DND-41 (cell line): ENCODE data around the gene METTL26.

Source experiments
- EZH2 ChIP-seq: IDR thresholded peaks from 3 replicates; pipeline ENCODE4 v1.6.1; 2012; ENCODE audit warnings: borderline replicate concordance, low read depth, mild to moderate bottlenecking, moderate library complexity, low read length, inconsistent platforms; ENCODE audit not compliant: severe bottlenecking
- TF ChIP-seq, protein P1 (sequence below): IDR thresholded peaks from 2 replicates; pipeline ENCODE4 v1.5.1; 2012; ENCODE audit warnings: borderline replicate concordance, low read length, moderate library complexity, mild to moderate bottlenecking; ENCODE audit not compliant: poor library complexity, severe bottlenecking; ENCODE audit errors: extremely low read depth

DNA sequence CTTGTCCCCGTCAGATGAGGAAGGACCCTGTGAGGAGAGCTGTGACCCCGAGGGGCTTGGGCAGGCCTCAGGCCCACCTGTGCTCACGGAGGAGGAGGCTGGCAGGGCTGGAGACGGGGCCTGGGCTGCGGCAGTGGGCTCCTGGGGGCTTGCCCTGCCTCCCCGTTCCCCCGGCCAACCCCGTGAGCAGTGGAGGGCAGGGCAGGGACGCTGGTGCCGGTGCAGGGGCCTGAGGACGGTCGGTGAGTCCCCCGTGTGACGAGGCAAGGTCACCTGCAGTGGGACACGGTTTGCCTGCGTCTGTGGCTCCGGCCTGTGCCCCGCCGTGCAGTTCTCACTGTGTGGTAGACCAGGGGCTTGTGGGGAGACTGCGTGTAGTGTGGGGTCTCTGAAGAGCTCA, 23.5 kb upstream of the METTL26 start:
- TF ChIP-seq, protein P1, sequence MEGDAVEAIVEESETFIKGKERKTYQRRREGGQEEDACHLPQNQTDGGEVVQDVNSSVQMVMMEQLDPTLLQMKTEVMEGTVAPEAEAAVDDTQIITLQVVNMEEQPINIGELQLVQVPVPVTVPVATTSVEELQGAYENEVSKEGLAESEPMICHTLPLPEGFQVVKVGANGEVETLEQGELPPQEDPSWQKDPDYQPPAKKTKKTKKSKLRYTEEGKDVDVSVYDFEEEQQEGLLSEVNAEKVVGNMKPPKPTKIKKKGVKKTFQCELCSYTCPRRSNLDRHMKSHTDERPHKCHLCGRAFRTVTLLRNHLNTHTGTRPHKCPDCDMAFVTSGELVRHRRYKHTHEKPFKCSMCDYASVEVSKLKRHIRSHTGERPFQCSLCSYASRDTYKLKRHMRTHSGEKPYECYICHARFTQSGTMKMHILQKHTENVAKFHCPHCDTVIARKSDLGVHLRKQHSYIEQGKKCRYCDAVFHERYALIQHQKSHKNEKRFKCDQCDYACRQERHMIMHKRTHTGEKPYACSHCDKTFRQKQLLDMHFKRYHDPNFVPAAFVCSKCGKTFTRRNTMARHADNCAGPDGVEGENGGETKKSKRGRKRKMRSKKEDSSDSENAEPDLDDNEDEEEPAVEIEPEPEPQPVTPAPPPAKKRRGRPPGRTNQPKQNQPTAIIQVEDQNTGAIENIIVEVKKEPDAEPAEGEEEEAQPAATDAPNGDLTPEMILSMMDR = no peak
- no peak for TF ChIP-seq EZH2
